Measurements from ENCODE around the gene ATRN.

The ATRN gene

DNA sequence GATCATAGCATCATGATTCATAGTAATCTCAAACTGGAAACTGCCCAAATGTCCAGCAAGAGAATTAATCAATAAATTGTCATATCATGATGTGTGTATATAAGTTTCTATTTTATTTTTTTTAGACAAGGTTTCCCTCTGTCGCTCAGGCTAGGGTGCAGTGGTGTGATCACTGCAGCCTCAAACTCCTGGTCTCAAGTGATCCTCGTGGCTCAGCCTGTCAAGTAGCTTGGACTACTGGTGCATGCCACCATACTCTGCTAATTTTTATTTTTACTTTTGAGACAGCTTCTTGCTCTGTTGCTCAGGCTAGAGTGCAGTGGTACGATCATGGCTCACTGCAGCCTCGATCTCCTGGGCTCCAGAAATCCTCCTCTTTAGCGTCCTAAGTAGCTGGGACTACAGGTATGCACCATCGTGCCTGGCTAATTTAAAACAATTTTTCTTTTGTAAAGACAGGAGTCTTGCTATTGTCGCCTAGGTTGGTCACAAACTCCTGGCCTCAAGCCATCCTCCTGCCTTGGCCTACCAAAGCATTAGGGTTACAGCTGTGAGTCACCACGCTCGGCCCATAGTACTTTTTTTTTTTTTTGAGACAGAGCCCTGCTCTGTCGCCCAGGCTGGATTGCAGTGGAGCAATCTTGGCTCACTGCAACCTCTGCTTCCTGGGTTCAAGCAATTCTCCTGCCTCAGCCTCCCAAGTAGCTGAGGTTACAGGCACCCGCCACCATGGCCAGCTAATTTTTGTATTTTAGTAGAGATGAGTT lies 8.7 kb upstream of the ATRN start:
- no peak overlapping the region for H3K9ac ChIP-seq (ENCODE audit: low read depth, low read length, poor library complexity, severe bottlenecking)
- no peak for TF ChIP-seq EZH2phosphoT487 (IDR thresholded peaks at IDR 0.05; ENCODE audit: borderline replicate concordance)
- TF ChIP-seq, protein P1, sequence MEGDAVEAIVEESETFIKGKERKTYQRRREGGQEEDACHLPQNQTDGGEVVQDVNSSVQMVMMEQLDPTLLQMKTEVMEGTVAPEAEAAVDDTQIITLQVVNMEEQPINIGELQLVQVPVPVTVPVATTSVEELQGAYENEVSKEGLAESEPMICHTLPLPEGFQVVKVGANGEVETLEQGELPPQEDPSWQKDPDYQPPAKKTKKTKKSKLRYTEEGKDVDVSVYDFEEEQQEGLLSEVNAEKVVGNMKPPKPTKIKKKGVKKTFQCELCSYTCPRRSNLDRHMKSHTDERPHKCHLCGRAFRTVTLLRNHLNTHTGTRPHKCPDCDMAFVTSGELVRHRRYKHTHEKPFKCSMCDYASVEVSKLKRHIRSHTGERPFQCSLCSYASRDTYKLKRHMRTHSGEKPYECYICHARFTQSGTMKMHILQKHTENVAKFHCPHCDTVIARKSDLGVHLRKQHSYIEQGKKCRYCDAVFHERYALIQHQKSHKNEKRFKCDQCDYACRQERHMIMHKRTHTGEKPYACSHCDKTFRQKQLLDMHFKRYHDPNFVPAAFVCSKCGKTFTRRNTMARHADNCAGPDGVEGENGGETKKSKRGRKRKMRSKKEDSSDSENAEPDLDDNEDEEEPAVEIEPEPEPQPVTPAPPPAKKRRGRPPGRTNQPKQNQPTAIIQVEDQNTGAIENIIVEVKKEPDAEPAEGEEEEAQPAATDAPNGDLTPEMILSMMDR (conservative IDR thresholded peaks at IDR 0.05; ENCODE audit: low read length): no peak
- H2AFZ ChIP-seq (ENCODE audit: low read length): no peak overlapping the region
- no peaks in the 10 kb centered on the region for H3F3A ChIP-seq (ENCODE audit: low read depth)
- peaks cover 6% of the 10 kb centered on the region for H3K27me3 ChIP-seq (ENCODE audit: insufficient read depth, low read length, poor library complexity, severe bottlenecking)
- H3K4me1 ChIP-seq (ENCODE audit: insufficient read depth, low read length, poor library complexity, severe bottlenecking): no peaks in the 10 kb centered on the region
- no peaks in the 10 kb centered on the region for H3K79me2 ChIP-seq (ENCODE audit: insufficient read depth, low read length)
- no peak overlapping the region for H3K4me3 ChIP-seq (ENCODE audit: low read length, poor library complexity, severe bottlenecking)
- H3K4me2 ChIP-seq (ENCODE audit: low read depth, low read length, poor library complexity, severe bottlenecking): no peak overlapping the region
- H3K36me3 ChIP-seq (ENCODE audit: insufficient read depth, low read length): no peaks in the 10 kb centered on the region
- H4K20me1 ChIP-seq (ENCODE audit: insufficient read depth, low read length, poor library complexity, severe bottlenecking): no peaks in the 10 kb centered on the region
- no peaks in the 10 kb centered on the region for H3K9me3 ChIP-seq (ENCODE audit: insufficient read depth, low read depth, low read length)
- no peaks in the 10 kb centered on the region for H3K9me2 ChIP-seq (replicated peaks; ENCODE audit: low read depth, low read length)

DNA sequence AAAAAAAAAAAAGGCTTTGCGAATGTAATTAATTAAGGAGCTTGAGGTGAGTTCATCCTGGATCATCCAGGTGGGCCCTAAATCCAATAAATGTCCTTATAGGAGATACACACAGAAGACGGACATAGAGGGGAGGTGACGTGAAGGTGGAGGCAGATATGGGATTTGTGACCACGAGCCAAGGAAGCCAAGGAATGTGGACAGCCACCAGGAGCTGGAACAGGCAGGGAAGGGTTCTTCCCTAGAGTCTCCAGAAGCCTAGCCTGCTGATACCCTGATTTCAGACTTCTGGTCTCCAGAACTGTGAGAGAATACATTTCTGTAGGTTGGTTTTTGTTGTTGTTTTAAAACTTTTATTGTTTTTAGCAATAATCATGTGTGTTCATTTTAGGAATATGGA lies 6.7 kb upstream of the ATRN start:
- TF ChIP-seq EZH2phosphoT487 (IDR thresholded peaks at IDR 0.05; ENCODE audit: borderline replicate concordance): no peak
- TF ChIP-seq, protein P1 (conservative IDR thresholded peaks at IDR 0.05; ENCODE audit: low read length): no peak
- Histone ChIP-seq H3K27me3 (ENCODE audit: insufficient read depth, low read length, poor library complexity, severe bottlenecking) (peaks cover 6% of the 10 kb centered on the region), H3K9me2 (replicated peaks; ENCODE audit: low read depth, low read length) (no peaks in the 10 kb centered on the region)

DNA sequence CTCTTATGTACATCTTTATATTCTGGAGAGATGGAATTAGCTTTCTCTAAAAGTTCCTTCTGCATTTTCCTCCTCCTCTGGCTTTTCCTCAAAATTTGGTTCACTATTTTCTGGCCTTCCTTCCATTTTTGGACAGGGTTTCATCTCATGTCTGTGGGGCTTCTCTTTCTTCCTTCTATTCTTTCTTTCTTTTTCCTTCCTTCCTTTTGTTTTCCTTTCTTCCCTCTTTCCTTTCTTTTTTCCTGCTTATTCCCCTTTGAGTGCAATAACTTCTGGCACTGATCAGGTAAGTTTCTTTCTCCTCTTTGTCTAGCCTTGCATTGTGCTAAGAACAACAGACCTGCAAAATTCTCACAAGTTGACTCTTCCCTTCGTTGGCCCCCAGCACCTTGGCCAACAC lies 5.5 kb upstream of the ATRN start:
- peaks cover 3% of the 10 kb centered on the region for H3K4me1 ChIP-seq (ENCODE audit: insufficient read depth, low read length, poor library complexity, severe bottlenecking)

More for the DNA sequence above, 6.7 kb upstream of the ATRN start:
- Histone ChIP-seq H3K4me1 (ENCODE audit: insufficient read depth, low read length, poor library complexity, severe bottlenecking) (no peaks in the 10 kb centered on the region), H2AFZ (ENCODE audit: low read length) (no peak overlapping the region), H3K9ac (ENCODE audit: low read depth, low read length, poor library complexity, severe bottlenecking) (no peak overlapping the region), H3K4me2 (ENCODE audit: low read depth, low read length, poor library complexity, severe bottlenecking) (no peak overlapping the region), H3K36me3 (ENCODE audit: insufficient read depth, low read length) (no peaks in the 10 kb centered on the region), H3K4me3 (ENCODE audit: low read length, poor library complexity, severe bottlenecking) (no peak overlapping the region), H4K20me1 (ENCODE audit: insufficient read depth, low read length, poor library complexity, severe bottlenecking) (no peaks in the 10 kb centered on the region), H3F3A (ENCODE audit: low read depth) (no peaks in the 10 kb centered on the region), H3K79me2 (ENCODE audit: insufficient read depth, low read length) (no peaks in the 10 kb centered on the region), H3K9me3 (ENCODE audit: insufficient read depth, low read depth, low read length) (no peaks in the 10 kb centered on the region)

More for the DNA sequence above, 5.5 kb upstream of the ATRN start:
- H3K79me2 ChIP-seq (ENCODE audit: insufficient read depth, low read length): no peaks in the 10 kb centered on the region
- H3K4me2 ChIP-seq (ENCODE audit: low read depth, low read length, poor library complexity, severe bottlenecking): no peak overlapping the region
- no peak overlapping the region for H3K4me3 ChIP-seq (ENCODE audit: low read length, poor library complexity, severe bottlenecking)
- H3K9me2 ChIP-seq (replicated peaks; ENCODE audit: low read depth, low read length): no peaks in the 10 kb centered on the region
- TF ChIP-seq EZH2phosphoT487 (IDR thresholded peaks at IDR 0.05; ENCODE audit: borderline replicate concordance): no peak
- TF ChIP-seq, protein P1 (conservative IDR thresholded peaks at IDR 0.05; ENCODE audit: low read length): no peak
- peaks cover 6% of the 10 kb centered on the region for H3K27me3 ChIP-seq (ENCODE audit: insufficient read depth, low read length, poor library complexity, severe bottlenecking)
- H3K36me3 ChIP-seq (ENCODE audit: insufficient read depth, low read length): no peaks in the 10 kb centered on the region
- no peak overlapping the region for H3K9ac ChIP-seq (ENCODE audit: low read depth, low read length, poor library complexity, severe bottlenecking)
- H2AFZ ChIP-seq (ENCODE audit: low read length): no peak overlapping the region
- no peaks in the 10 kb centered on the region for H3K9me3 ChIP-seq (ENCODE audit: insufficient read depth, low read depth, low read length)
- no peaks in the 10 kb centered on the region for H3F3A ChIP-seq (ENCODE audit: low read depth)
- H4K20me1 ChIP-seq (ENCODE audit: insufficient read depth, low read length, poor library complexity, severe bottlenecking): no peaks in the 10 kb centered on the region

All from Loucy (cell line).